SK-N-SH (cell line): Measurements from ENCODE around the gene SYNJ2. TPM values are rescaled to one million over a fixed set of nuclear protein-coding genes. Genes with fewer than 3 reads are reported as not detected.

Experiments
- CTCF ChIA-PET: fragments of 300-600, 350-600 bp; formaldehyde crosslinking; extraction: SDS; loops from one replicate; lab custom pipeline; 2021; lab: Yijun Ruan, JAX
- POLR2A ChIA-PET: fragments of 350-600 bp; sonication (Branson Sonifier 250); formaldehyde crosslinking; extraction: SDS; loops from one replicate; lab custom pipeline; 2020; ENCODE audit warnings: antibody characterized with exemption, inconsistent platforms; lab: Yijun Ruan, JAX
- DNase-seq: peaks from one replicate; pipeline ENCODE4 v3.0.0; 2012
- H2AFZ ChIP-seq: fragments of 200-600 bp; sonication (generic); 2 replicates; pipeline ENCODE4 v1.8.1; 2016; ENCODE audit warnings: antibody characterized with exemption, mild to moderate bottlenecking, low read depth
- H3F3A ChIP-seq: fragments of 200-600 bp; sonication (generic); replicated peaks from 2 replicates; pipeline ENCODE3; 2016; ENCODE audit warnings: antibody characterized with exemption, mild to moderate bottlenecking; ENCODE audit not compliant: insufficient read depth
- H3K27ac ChIP-seq, 2 experiments: fragments of 200-500 bp in 1 of 2; fragments of 200-600 bp in 1 of 2; sonication (Bioruptor generic) in 1 of 2; sonication (generic), shearing (Covaris generic) in 1 of 2; 2 replicates each; pipeline versions ENCODE4 v1.5.1 to v1.6.1; 2014 to 2016; ENCODE audit warnings: low read depth in 2 of 2, inconsistent platforms in 1 of 2, low read length in 1 of 2, mild to moderate bottlenecking in 1 of 2, mixed read lengths in 1 of 2
- H3K27me3 ChIP-seq: fragments of 200-600 bp; sonication (generic), shearing (Covaris generic); 2 replicates; pipeline ENCODE4 v1.6.1; 2016; ENCODE audit warnings: mixed run types; ENCODE audit not compliant: insufficient read depth
- H3K36me3 ChIP-seq, 2 experiments: fragments of 200-500 bp in 1 of 2; fragments of 200-600 bp in 1 of 2; sonication (Bioruptor generic) in 1 of 2; sonication (generic) in 1 of 2; replicated peaks in 1 of 2; 2 replicates each; pipeline versions ENCODE3 to v1.5.1; 2014 to 2016; ENCODE audit warnings: low read length in 1 of 2, mild to moderate bottlenecking in 1 of 2; ENCODE audit not compliant: insufficient read depth in 2 of 2, control insufficient read depth in 1 of 2
- H3K4me1 ChIP-seq, 2 experiments: fragments of 200-500 bp in 1 of 2; fragments of 200-600 bp in 1 of 2; sonication (Bioruptor generic) in 1 of 2; sonication (generic), shearing (Covaris generic) in 1 of 2; 2 replicates each; pipeline versions ENCODE4 v1.5.1 to v1.6.1; 2014 to 2016; ENCODE audit warnings: low read depth in 1 of 2, low read length in 1 of 2, mixed run types in 1 of 2; ENCODE audit not compliant: insufficient read depth in 2 of 2, control insufficient read depth in 1 of 2
- H3K4me2 ChIP-seq: fragments of 200-600 bp; sonication (generic), shearing (Covaris generic); 2 replicates; pipeline ENCODE4 v1.6.1; 2017; ENCODE audit warnings: mixed run types
- H3K4me3 ChIP-seq, 2 experiments: fragments of 200-500 bp in 1 of 2; fragments of 200-600 bp in 1 of 2; sonication (Bioruptor generic) in 1 of 2; sonication (generic), shearing (Covaris generic) in 1 of 2; 2 replicates each; pipeline versions ENCODE4 v1.5.1 to v1.8.1; 2014 to 2016; ENCODE audit warnings: low read depth in 2 of 2, inconsistent platforms in 1 of 2, low read length in 1 of 2, mild to moderate bottlenecking in 1 of 2, mixed read lengths in 1 of 2, moderate library complexity in 1 of 2
- H3K79me2 ChIP-seq: fragments of 200-600 bp; sonication (generic); 2 replicates; pipeline ENCODE4 v1.8.1; 2017; ENCODE audit warnings: mild to moderate bottlenecking; ENCODE audit not compliant: insufficient read depth
- H3K9ac ChIP-seq: fragments of 200-600 bp; sonication (generic); 2 replicates; pipeline ENCODE4 v1.6.1; 2017; ENCODE audit warnings: mixed run types
- H3K9me2 ChIP-seq: fragments of 200-600 bp; sonication (generic); 2 replicates; pipeline ENCODE4 v1.6.1; 2017; ENCODE audit warnings: mixed run types
- H3K9me3 ChIP-seq: fragments of 200-600 bp; sonication (generic); 2 replicates; pipeline ENCODE4 v1.6.1; 2017; ENCODE audit warnings: mixed run types, mild to moderate bottlenecking, moderate library complexity
- H4K20me1 ChIP-seq: fragments of 200-600 bp; sonication (generic); 2 replicates; pipeline ENCODE4 v1.6.1; 2017; ENCODE audit warnings: mild to moderate bottlenecking, mixed run types; ENCODE audit not compliant: insufficient read depth
- CHD2 ChIP-seq: fragments of 150-350 bp; IDR thresholded peaks from 2 replicates; pipeline ENCODE4 v1.6.1; 2018; ENCODE audit warnings: low read length; ENCODE audit not compliant: partially characterized antibody
- CTCF ChIP-seq: fragments of 200-600 bp; sonication (generic); IDR thresholded peaks from 2 replicates; pipeline ENCODE4 v1.6.1; 2017; ENCODE audit warnings: antibody characterized with exemption, mild to moderate bottlenecking, moderate library complexity
- FOSL2 ChIP-seq: IDR thresholded peaks from 2 replicates; pipeline ENCODE4 v1.4.0; 2012; ENCODE audit warnings: low read depth, mild to moderate bottlenecking, moderate library complexity, borderline replicate concordance
- NRF1 ChIP-seq: IDR thresholded peaks from 2 replicates; pipeline ENCODE4 v1.6.1; 2012; ENCODE audit warnings: low read depth, mild to moderate bottlenecking, low read length
- PBX3 ChIP-seq: IDR thresholded peaks from 2 replicates; pipeline ENCODE4; 2012
- RFX5 ChIP-seq: IDR thresholded peaks from 2 replicates; pipeline ENCODE4 v1.6.1; 2012; ENCODE audit warnings: mild to moderate bottlenecking, improper control_type of control experiment, low read length
- TAF1 ChIP-seq: IDR thresholded peaks from 2 replicates; pipeline ENCODE4 v1.6.1; 2012; ENCODE audit warnings: low read depth, mild to moderate bottlenecking, low read length, moderate library complexity, borderline replicate concordance
- USF2 ChIP-seq: fragments of 150-350 bp; IDR thresholded peaks from 2 replicates; pipeline ENCODE4 v1.6.1; 2017; ENCODE audit warnings: antibody characterized with exemption, low read length, low read depth, borderline replicate concordance
- WGBS: methylation state at CpG from one replicate; pipeline ENCODE4 v1.1.6; 2017; ENCODE audit warnings: low lambda C conversion rate; 5-methylcytosine and 5-hydroxymethylcytosine counted together
- polyA plus RNA-seq, 3 experiments: library from polyadenylated mRNA; depleted of rRNA; stranded (reverse); fragments of >200 nt; gene quantifications; 2 replicates each; pipeline ENCODE4 v1.2.3, GENCODE V29; 2012
- TF ChIP-seq, protein P1 (sequence below): IDR thresholded peaks from 2 replicates; pipeline ENCODE4 v1.4.0; 2012; ENCODE audit warnings: low read depth
- TF ChIP-seq, protein P2 (sequence below): IDR thresholded peaks from 2 replicates; pipeline ENCODE4 v1.4.0; 2012; ENCODE audit warnings: low read depth, borderline replicate concordance

Gene SYNJ2
- polyA plus RNA-seq, 1 of the 3 experiments (the other 2 are of a cell fraction): 40.0 TPM

- H3K79me2 ChIP-seq: peaks cover 37% of the 10 kb centered on the region
Observed at GRCh38 chr6:157980288-157981131, 1.2 kb upstream of the SYNJ2 start.

More at GRCh38 chr6:157980288-157981131, 1.2 kb upstream of the SYNJ2 start:
- Histone ChIP-seq H4K20me1 (no peaks in the 10 kb centered on the region), H3K4me1 (peaks cover 7 to 19% of the 10 kb centered on the region in 2 experiments; a peak in 3 of 4 replicates), H3F3A (peaks cover 28% of the 10 kb centered on the region), H3K9me3 (no peaks in the 10 kb centered on the region), H3K4me2 (no peak overlapping the region), H3K27ac (peak overlapping the region in 1 of 2 experiments; percentile 16; a peak in 1 of 4 replicates), H3K36me3 (peaks cover 0 to 5% of the 10 kb centered on the region in 2 experiments), H3K4me3 (no peak overlapping the region), H3K9me2 (no peaks in the 10 kb centered on the region), H3K9ac (no peak overlapping the region)
- CTCF ChIA-PET: interaction anchor here (0.7 to 1.2 kb wide), 2 partner anchors 15 to 215 kb away, joined by 3 to 4 read pairs; no protein-coding TSS in a partner anchor
- no peak for DNase-seq
- TF ChIP-seq, protein P1, sequence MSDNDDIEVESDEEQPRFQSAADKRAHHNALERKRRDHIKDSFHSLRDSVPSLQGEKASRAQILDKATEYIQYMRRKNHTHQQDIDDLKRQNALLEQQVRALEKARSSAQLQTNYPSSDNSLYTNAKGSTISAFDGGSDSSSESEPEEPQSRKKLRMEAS: no peak
- TF ChIP-seq CTCF: no peak
- no peak for TF ChIP-seq FOSL2
- no peak for TF ChIP-seq CHD2
- TF ChIP-seq TAF1: no peak
- no peak for TF ChIP-seq USF2
- TF ChIP-seq RFX5: no peak
- no peak for TF ChIP-seq NRF1
- TF ChIP-seq, protein P2, sequence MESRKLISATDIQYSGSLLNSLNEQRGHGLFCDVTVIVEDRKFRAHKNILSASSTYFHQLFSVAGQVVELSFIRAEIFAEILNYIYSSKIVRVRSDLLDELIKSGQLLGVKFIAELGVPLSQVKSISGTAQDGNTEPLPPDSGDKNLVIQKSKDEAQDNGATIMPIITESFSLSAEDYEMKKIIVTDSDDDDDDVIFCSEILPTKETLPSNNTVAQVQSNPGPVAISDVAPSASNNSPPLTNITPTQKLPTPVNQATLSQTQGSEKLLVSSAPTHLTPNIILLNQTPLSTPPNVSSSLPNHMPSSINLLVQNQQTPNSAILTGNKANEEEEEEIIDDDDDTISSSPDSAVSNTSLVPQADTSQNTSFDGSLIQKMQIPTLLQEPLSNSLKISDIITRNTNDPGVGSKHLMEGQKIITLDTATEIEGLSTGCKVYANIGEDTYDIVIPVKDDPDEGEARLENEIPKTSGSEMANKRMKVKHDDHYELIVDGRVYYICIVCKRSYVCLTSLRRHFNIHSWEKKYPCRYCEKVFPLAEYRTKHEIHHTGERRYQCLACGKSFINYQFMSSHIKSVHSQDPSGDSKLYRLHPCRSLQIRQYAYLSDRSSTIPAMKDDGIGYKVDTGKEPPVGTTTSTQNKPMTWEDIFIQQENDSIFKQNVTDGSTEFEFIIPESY: no peak
- no peak for TF ChIP-seq PBX3
- TF ChIP-seq, all 33 proteins: peak for 0
- WGBS: 93% methylated on average over 6 of the region's 19 CpGs
- no peak overlapping the region; the same call in 1 of the 2 replicates for H2AFZ ChIP-seq
- no peaks in the 10 kb centered on the region for H3K27me3 ChIP-seq
- POLR2A ChIA-PET: no interaction called here
